Activated CD4-positive, alpha-beta T cell treated with anti-CD3 and anti-CD28 coated beads for 24 hours (primary cell): ENCODE measurements around the gene TNS1.
"Not testable (repeated sequence)": the region's sequence is repeated elsewhere in the genome, so short reads cannot be mapped to it uniquely, and the experiment has no call there.

Experiments used
- DNase-seq, 2 donors: peaks; one replicate each; pipeline ENCODE4 v3.0.0-alpha.2; 2020; ENCODE audit warnings: low read depth in 2 of 2

TNS1 gene

GRCh38 chr2:218029366-218030360, 26.9 kb upstream of the TNS1 start:
- no peak for DNase-seq

DNA sequence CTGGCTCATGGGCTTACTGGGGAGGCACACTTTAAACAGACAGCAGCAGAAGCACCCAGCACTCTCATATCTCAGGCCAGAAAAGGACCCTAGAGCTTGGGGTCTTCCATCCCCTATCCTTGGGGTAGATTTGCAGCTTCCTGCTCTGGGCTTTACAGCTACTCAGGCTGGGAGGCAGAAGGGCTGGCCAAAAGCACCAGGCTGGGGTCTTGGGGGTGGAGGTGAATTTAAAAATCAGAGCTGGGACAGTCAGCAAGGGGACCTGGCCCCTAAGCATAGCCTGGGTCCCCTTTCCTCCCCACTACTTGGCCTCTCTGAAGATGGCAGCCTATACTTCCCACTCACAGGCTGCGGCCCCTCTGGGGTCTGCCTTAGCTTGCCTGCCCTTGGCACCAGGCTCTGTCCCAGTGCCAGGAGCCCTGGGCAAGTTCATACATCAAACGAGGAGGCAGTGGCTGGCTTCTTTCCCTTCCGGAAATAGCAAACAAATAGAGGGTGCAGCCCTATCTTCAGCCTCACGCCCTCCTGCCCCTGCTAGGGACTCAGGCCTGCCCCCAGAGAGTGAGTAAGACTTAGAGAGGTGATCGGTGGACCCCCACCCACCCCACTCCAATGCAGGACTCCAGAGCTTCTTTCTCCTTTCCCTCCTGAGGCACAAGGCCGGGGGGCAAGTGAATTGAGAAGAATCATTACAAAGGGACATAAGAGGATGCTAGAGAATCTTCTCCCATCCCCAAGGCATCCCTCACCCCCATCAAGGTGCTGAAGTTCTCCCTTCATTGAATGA, 26.0 kb upstream of the TNS1 start:
- DNase-seq: no peak

DNA sequence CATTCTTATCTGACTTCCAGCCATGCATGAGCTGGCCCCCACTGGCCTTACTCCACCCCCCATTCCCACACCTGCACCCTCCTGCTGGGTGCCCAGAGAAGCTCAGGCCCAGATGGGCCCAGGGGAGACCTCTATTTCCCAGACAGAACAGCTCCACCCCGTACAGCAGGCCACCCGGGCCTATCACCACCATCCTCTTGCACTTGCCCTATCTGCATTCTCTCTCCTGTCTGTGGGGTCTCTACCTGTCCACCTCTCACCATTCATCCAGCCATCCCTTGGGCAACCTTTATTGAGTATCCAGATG, 25.3 kb upstream of the TNS1 start:
- DNase-seq: no peak

GRCh38 chr2:218027426-218028188, 24.8 kb upstream of the TNS1 start:
- DNase-seq: no peak

DNA sequence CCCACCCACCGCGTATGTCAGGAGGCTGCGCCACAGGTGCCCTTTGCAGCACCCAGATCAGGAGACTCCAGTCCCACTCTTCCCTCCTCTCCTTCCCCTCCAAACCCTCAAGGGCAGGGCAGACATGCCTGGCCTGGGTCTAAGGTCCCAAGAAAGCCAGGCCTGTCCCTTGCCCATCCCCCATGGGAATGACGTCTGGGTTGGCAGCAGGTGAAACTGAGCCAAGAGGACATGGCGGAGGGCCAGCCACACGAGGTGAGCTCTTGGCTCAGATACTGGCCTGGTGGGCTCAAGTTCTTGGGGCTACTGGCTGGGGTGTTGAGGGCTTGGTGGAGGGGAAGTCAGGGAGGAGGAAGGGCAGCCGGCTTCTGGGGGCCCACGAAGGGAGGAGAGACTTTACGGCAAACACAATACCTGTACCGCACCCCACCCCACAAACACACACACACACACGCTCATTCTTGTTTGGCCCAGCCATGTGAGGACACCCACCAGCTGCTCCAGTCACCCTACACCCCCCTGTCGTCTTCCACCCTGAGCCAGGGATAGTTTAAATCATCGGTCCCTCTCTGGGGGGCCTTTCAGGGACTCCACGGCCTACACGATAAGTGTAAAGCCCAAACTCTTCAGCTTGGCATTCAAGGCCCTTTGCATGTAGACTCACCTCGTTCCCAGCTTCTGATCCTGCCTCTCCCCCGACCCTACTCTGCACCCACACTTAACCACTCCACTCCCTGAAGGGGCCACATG, 24.1 kb upstream of the TNS1 start:
- no peak for DNase-seq

DNA sequence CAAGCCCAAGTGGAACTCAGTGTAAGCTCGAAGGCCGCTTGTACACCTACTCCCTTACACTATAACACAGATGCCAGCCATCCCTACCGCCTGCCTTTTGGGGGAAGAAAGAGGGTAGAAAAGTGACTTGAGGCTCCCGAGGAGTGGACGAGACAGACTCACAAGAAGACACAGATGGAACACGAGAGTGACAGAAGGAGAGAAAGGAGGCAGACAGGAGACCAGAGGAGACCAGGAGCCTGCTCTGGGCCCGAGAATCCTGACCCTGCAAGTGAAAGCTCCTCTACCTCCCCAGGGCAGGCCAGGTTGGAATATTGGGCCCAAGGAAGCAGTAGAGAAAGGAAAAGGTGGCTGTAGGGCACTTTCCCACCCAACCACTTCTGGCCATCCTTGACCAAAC, 23.4 kb upstream of the TNS1 start:
- DNase-seq: no peak

- DNase-seq: no peak
Observed at GRCh38 chr2:218024871-218025270, 22.1 kb upstream of the TNS1 start.

DNA sequence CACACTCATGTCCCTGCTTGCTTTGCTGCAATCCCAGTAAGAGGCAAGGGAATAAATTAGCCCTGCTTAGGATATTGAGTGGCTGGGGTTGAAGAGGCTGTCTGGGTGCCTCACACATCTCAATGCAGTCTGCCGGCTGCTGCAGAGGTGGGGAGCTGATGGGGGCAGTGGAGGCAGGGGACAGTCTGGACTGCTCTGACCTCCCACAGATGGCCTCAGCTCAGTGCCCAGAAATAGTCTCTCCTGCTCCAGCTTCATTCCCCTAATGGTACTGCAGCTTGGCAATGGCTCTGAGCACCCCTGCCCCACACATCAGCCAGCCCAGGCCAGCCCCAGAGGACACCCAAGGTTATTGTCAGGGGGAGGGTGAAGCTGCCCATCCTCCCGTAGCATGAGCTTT, 21.5 kb upstream of the TNS1 start:
- DNase-seq: no peak

GRCh38 chr2:218023636-218024035, 20.8 kb upstream of the TNS1 start:
- DNase-seq: no peak

- DNase-seq: no peak
Observed at GRCh38 chr2:218022851-218023530, 20.2 kb upstream of the TNS1 start.

- DNase-seq: no peak
Observed at GRCh38 chr2:218022131-218022850, 19.5 kb upstream of the TNS1 start.

DNA sequence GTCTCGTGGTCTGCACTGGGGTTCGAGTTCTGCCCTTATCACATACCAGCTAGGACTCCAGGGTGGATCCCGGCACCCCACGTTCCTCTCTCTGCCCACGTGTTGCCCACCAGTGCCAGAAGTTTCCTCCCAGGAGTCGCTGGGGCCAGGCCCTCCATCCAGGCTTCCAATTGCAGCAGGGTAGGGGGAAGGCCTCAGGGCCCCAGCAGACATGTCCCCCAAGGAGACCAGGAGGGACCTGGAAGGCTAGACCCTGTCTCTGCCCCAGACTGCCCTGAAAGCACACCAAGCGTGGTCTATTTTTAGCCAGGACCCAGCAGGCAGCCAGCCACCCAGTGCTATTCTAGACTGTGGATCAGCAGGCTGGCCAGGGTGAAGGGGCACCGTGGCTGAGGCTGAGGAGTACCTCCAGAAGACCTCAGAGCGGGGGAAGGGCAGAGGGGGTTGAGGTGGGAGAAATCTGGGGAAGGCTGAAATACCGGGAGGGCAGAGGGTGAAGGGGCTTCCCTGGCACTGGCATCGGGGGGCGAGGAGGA, 18.8 kb upstream of the TNS1 start:
- DNase-seq: no peak

- no peak for DNase-seq
Observed at GRCh38 chr2:218020966-218021535, 18.3 kb upstream of the TNS1 start.

GRCh38 chr2:218020281-218020680, 17.5 kb upstream of the TNS1 start:
- DNase-seq: no peak

GRCh38 chr2:218019411-218020060, 16.7 kb upstream of the TNS1 start:
- DNase-seq: no peak

- DNase-seq: not testable (repeated sequence)
Observed at GRCh38 chr2:218018842-218019125, 16.0 kb upstream of the TNS1 start.

GRCh38 chr2:218017211-218018053, 14.6 kb upstream of the TNS1 start:
- no peak for DNase-seq

DNA sequence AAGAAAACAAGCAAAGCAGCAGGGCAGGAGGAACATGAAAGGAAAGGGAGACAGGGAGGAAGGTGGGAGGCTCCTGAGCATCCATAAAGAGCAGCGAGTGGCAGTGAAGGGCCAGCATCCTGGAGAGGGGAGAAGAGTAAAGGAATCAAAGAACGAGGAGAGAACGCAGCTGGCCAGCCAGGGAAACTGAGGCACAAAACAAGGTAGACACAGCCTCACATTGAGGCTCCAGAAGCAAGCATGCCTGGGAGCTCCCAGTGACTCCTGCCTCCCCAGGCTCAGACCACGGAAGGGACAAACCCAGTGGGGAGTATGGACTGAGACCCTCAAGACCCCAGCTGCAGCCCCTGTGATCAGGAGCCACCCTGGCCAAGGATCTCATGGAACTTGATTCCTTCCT, 14.0 kb upstream of the TNS1 start:
- DNase-seq: no peak
